Measurements from ENCODE around the gene NCMAP.

Gene NCMAP

DNA sequence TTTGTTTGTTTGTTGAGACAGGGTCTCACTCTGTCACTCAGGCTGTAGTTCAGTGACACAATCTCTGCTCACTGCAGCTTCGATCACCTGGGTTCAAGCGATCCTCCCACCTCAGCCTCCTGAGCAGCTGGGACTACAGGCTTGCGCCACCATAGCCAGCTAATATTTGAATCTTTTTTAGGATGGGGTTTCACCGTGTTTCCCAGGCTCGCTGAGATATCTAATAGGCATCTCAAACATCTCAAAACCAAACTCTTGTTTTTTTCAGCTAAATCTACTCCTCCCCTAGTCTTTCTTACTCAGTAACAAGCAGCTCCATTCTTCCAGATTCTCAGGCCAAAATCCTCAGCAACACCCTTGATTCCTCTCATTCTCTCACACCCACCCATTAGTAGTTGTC lies 65.2 kb downstream of the NCMAP start:
- DNase-seq (ENCODE audit: low spot score), result no peak
- no peak for FAIRE-seq

- no peak for DNase-seq (ENCODE audit: low spot score)
- no peak for FAIRE-seq
These were observed 66.3 kb downstream of the NCMAP start for GRCh38 chr1:24622218-24622617.

- FAIRE-seq (no peak), DNase-seq (ENCODE audit: low spot score) (no peak)
These were observed 76.9 kb downstream of the NCMAP start for GRCh38 chr1:24632832-24633175.

DNA sequence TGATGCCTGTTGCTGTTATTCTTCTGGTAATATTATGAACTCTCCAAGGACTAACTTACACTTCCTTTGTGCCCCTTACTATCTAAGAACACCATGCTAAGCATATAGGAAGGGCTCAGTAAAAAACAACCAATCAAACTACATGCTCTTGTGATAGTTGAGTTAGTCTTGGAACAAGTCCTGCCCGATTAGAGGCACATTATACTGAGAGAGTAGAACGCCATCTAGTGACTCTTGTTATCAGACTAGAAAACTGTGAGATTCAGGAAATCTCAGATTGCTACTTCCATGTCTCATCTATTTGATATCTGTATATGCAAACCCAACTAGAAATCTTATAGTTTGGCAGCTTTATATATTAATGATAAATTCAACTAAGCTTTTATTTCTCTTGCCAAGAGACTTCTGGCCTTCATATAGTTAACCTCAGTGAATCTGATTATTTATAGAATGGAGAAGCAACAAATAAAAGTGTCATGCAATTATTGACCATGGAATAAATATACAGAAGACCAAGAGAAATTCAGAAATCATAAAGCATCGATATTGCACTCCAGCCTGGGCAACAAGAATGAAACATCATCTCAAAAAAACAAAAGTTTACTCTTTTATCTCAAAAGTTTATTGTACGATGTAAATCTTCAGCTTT lies 79.4 kb downstream of the NCMAP start:
- DNase-seq (ENCODE audit: low spot score) (peak; percentile 61), FAIRE-seq (peak; percentile 44)

DNA sequence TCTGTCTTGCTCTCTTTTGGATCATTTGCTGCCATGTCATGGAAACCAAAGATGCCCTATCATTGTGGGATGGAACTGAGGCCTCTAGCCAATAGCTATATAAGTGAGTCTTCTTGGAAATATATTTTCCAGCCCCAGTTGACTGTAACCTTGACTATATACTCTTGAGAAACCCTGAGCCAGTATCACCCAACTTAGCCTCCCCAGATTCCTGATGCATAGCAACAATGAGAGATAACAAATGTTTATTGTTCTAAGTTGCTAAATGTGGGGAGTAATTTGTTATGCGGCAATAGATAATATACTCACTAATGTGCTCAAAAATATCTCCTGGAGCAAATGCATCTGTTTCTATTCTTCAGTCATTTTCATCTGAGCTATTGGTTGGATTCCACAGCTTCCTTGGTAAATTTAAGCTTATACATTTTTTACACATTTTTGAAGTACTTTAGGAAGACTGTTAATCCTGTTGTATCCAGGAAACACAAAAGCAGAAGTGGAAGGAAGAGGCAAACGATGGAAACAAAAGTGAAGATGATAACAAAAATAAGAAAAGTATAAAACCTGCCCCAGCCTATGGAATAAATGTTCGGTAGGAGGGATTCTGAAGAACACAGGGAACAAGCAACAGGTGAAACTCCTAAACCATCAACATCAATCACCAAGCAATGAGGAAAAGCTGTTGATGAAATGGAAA lies 80.9 kb downstream of the NCMAP start:
- DNase-seq (ENCODE audit: low spot score) (no peak), FAIRE-seq (no peak)

DNA sequence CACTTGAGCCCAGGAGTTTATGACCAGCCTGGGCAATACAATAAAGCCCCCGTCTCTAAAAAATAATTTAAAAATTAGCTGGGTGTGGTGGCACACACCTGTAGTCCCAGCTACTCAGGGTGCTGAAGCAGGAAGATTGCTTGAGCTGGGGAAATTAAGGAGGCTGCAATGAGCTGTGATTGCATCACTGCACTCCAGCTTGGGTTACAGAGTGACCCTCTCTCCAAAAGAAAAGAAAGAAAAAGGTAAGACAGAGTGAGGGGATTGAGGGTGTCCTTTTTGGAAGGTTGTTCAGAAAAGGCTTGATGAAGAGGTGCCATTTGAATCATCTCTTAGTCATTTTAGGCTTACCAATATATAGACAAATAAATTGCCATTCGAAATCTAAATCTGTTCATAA lies 83.2 kb downstream of the NCMAP start:
- DNase-seq (ENCODE audit: low spot score) (no peak), FAIRE-seq (no peak)

DNA sequence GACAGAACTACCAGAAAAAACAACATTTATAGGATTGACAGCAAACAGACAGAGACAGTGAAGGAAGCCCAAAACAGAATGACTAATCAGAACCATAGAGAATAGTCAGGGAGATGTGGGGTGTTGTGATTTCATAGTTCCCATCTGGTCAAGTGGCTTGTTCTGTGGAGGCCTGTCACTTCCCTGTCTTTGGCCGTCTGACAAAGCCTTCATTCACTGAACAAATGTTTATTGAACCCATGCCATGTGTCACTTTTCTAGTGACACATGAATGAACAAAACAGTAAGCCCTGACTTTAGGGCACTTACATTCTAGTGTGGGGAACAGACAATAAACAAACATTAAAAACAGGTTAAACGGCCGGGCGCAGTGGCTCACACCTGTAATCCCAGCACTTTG lies 84.0 kb downstream of the NCMAP start:
- FAIRE-seq, result no peak
- DNase-seq (ENCODE audit: low spot score), result no peak

GRCh38 chr1:24640288-24640687 lies 84.4 kb downstream of the NCMAP start:
- no peak for DNase-seq (ENCODE audit: low spot score)
- FAIRE-seq, result no peak

DNA sequence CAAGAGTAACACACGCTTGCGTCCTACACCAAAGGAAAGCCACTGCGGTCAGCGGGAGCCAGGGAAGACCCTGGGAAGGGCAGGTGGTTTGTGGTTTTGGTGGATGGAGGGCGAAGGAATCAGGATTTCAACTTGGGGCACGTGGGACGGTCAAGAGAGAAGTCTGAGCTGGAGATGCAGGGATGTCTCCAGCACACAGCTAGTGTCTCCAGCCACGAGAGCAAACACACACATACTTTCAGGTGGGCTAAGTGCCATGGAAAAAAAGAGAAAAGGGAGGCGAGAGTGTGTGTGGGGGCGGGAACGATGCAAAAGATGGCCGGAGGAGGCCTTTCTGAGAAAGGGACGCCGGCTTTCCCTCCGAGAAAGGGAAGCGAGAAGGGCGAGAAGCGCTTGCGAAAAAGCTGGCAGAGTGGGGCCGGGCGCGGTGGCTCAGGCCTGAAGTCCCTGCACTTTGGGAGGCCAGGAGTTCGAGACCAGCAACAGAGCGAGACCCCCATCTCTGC lies 85.8 kb downstream of the NCMAP start:
- peak; percentile 22 for DNase-seq (ENCODE audit: low spot score)
- FAIRE-seq, result no peak

DNA sequence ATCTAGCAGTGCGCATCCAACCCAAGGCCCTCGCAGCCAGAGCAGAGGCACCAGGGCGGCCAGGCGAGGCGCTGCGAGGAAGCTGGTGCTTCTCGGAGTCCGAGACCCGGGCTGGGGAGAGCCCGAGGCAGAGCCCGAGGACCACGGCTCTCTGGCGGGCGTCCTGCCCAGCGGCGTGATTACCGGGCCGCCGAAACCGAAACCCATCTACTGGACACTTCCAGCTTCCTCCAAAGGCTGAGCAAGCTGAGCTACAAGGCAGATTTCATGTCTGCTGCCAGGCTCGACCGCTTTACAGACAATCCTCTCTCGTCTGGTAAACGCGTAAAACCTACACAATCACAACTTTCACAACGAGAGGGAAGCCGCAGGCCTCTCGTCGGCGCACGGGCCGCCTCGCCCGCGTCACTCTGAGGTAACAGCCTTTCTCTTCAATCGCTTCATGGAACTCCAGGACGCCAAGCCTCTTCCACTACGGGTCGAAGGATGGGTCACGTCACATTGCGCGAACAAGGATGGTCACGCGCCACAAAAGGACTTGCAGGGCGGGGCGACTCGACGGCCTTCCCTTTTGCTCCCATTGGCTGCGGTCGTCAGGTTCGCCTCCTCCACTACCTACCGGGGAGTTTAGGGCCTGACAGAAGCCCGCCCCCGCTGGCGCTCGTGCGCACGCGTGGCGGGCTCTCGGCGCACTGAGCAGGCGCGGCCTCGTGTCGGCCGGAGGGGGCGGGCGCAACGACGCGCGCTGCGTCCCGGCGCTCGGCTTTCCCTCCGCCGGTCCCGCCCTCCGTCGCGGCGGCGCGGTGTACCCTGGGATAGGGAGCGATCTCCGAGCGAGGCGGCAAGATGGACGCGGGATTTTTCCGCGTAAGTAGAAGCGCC lies 86.8 kb downstream of the NCMAP start, which contains the start of gene SRRM1:
Gene SRRM1 (plus strand): TSS at position 822 of the 882 bp plus-strand sequence. CDS start 25 bp downstream, at position 847.
- peak; percentile 76 for FAIRE-seq
- peak; percentile 99 for DNase-seq (ENCODE audit: low spot score)

DNA sequence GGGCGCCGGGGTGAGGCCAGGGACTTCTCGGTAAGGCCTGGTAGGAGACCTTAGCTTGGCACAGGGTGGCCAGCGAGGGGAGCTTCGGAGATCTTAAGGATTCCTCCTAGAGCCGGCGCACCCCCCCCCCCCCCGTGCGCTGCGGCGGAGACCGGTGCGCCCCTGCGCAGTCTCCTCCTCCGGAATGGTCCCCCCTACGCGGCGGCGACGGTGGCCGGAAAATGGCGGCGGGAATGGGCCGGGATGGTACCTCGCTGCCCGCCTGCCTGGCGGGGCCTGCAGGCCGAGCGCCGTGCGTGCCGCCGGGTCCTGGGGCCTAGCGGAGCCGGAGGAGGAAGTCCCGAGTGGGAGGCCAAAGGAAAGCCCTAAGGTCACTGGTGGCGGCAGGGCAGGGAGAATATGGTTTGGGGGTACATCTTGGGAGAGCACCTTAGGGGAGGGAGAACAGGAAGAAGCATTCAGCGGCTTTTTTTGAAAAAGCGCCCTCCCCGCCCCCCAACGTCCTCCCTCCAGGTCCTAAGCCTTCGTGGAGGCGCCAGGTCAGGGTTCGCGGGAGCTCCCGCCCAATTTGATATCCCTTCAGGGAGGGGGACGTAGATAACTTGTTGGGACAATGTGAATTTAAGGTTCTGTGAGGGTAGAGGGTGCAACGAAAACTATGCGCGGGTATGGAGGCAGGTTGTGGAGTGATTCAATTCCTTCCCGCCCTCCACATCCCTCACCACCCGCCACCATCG lies 87.6 kb downstream of the NCMAP start:
- FAIRE-seq (no peak), DNase-seq (ENCODE audit: low spot score) (peak; percentile 40)

DNA sequence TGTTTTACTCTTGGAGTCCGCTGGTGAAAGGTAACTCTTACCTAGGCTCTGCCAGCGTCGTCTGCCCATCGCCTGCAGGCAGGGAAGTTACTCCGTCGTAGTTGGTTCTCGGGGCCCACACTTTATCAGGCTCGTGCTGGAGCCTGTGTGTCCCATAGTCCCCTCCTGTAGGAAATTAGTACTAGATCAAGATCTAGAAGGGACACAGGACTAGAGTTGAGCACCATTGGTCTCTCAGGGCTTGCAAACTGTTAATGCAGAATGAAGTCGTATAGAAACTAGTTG lies 88.2 kb downstream of the NCMAP start:
- DNase-seq (ENCODE audit: low spot score), result no peak
- no peak for FAIRE-seq

DNA sequence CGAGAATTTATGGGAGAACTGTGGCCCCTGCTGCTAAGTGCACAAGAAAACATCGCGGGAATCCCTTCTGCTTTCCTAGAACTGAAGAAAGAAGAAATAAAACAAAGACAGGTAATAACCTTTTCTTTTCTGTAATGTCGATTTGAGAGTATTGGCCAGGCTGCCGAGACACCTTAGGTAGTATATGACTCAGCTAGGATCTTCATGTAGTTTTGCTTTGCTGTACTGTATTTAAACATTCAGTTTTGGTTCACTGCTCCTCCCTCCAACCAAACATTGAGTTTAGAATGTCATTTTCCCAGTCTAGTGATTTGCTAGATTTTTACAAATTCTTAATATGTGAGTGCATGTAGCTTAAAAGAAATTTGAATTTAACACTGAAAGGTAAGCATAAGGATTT lies 93.0 kb downstream of the NCMAP start:
- no peak for FAIRE-seq
- DNase-seq (ENCODE audit: low spot score), result no peak

DNA sequence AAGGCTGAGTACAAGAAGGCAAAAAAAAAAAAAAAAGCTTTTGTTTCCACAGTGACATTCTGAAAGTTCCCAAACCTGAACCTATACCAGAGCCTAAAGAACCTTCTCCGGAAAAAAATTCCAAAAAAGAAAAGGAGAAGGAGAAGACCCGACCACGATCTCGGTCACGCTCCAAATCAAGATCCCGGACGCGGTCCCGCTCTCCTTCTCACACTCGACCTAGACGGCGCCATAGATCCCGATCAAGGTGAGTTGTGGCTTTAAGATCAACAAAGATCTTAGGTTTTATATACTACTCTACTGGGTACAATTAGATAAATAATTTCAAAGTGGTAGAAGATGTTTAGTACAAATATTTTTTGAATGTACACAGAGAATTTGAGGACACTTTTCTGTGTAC lies 96.5 kb downstream of the NCMAP start:
- FAIRE-seq (no peak), DNase-seq (ENCODE audit: low spot score) (no peak)

DNA sequence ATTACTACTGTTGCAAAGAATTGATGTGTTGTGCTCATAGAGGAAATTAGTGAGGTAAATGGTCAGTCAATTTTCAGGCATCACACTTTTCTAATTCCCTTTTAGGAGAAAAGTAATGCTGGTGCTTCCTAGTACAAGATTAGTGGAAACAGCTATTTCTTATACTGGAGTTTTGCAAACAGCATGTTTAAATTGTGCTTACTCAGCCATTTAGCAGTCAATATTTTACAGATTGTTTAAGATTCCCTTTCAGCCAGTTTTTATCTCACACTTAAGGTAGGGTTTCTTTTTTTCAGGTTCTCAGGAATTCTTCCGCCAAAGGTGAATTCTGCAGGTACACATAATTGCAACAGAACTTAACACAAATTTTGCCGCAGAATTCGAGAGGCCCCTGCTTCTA lies 98.1 kb downstream of the NCMAP start:
- DNase-seq (ENCODE audit: low spot score) (no peak), FAIRE-seq (no peak)

DNA sequence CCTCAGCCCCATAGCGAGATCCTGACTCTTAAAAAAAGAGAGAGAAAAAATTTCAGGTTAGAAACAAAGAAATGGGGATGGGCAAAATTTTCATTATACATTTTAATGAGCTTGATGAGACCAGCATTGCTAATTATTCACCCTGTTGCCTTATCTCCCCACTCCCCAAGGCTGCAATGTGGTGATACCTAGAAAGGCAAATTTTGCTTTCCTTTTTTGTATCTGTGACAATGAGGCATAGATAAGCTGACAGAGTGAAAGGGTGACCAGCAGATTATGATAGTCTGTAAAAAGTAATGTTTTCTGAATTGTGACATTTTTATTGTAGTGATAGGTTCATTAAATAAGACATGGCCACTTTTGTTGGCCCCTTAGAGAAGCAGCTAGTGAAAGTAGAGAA lies 100.2 kb downstream of the NCMAP start:
- FAIRE-seq (no peak), DNase-seq (ENCODE audit: low spot score) (no peak)

DNA sequence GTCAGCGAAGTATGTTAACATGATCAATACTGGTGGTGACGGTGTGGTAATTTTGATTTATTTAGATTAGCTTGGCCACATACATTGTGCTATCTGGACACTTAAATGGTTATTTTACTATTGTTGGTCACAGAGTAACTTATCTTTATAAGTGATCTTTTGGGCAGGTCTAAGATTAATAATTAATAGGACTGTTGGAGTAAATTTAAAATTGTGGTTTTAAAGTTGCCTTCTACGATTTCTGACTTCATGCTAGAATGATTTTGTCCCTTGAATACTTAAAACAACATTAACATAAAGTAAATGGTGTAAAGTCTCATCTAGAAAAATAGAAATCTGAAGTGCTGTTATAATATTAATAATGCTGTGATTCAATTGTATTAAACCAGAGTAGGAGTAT lies 101.9 kb downstream of the NCMAP start:
- no peak for FAIRE-seq

More for the DNA sequence above, 101.9 kb downstream of the NCMAP start:
- DNase-seq (ENCODE audit: low spot score), result no peak
